NCI-H2029 treated with DMSO at 0.1 percent for 48 hours (cell line): ENCODE data around the gene ACRBP.

Experiments used
- DNase-seq: peaks from one replicate; lab custom pipeline; 2025; lab: John Stamatoyannopoulos, UW

Gene ACRBP

GRCh38 chr12:6646276-6647082 lies 753 bp downstream of the ACRBP start:
- no peak for DNase-seq

DNA sequence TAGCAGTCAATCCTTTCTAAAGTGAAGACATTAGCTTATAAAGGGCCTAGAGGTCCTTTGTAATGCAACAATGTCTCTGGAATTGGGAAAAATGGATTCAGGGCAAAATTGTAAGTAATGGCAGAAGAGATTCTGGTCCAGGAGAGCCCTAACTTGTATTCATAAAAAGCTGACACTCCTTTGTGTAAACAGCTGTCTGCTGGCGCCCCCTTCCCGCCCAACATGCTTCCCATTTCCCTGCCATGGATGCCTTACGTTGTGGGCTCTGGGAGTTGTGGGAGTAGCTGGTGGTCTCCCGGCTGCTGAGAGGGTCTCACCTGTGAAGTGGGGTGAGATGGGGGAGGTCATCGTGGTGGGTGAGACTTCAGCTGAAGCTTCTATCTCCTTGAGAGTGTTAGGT lies 2.3 kb downstream of the ACRBP start:
- no peak for DNase-seq

DNA sequence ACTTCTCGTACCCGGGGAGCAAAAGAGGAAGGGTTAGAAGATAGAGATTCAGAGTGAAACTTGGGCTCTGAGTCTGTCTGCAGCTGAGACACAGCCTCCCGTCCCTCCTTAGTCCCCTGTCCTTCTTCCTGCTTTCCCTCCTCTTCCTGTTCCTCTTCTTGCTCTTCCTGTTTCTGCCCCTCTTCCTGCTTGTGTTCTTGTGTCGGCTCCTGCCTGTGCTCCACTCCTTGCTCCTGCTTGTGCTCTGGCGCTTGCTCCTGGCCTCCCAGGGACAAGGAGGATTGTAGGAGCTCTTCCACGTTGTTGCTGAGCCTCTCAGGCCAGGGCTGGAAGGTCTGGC lies 3.0 kb downstream of the ACRBP start:
- no peak for DNase-seq

- DNase-seq: no peak
These were observed 3.5 kb downstream of the ACRBP start for GRCh38 chr12:6643569-6644256.

DNA sequence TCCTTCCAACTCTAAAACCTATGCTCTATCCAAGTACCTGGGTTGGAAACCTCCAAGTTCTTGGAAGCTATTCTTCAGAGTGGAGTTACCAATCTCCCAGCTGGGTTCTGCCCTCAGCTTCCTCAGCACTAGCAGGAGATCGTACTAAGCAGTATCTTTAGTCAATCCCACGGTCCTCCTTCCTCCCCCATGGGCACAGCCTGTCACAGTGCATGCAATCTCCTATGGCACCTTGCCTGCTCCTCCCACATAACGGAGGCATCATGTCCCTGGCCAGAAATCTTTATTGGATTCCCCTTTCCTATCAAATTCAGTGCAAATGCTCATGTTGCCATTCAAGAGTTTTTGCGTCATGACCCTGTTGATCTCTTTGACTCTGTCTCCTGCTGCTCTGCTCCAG lies 6.1 kb downstream of the ACRBP start:
- DNase-seq: no peak

DNA sequence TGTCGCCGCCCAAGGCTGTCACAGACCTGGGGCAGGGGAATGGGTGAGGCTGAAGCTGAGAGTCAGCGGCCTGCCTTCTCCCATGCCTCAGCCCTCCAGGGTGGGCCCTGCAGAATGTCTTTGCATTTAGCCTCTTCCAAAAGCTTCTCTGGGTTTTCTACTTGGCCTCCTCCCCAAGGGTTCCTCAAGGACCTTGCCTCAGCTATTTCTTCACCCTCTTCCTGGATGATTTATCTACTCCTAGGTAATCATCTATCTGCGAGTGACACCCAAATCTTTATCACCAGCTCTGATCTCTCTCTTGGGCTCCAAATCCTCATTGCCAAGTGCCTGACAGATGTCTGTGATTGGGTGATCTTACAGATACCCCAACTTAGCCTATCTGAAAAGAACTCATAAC lies 6.7 kb downstream of the ACRBP start:
- no peak for DNase-seq

- DNase-seq: no peak
These were observed 8.0 kb downstream of the ACRBP start for GRCh38 chr12:6639151-6639801.

GRCh38 chr12:6638305-6638704 lies 8.9 kb downstream of the ACRBP start:
- no peak for DNase-seq

GRCh38 chr12:6635856-6636531 lies 11.2 kb downstream of the ACRBP start, which contains the start of gene LPAR5:
TSS of gene LPAR5 (minus strand) at chr12:6635959. CDS start at chr12:6621248, 14,711 bp downstream.
- no peak for DNase-seq

DNA sequence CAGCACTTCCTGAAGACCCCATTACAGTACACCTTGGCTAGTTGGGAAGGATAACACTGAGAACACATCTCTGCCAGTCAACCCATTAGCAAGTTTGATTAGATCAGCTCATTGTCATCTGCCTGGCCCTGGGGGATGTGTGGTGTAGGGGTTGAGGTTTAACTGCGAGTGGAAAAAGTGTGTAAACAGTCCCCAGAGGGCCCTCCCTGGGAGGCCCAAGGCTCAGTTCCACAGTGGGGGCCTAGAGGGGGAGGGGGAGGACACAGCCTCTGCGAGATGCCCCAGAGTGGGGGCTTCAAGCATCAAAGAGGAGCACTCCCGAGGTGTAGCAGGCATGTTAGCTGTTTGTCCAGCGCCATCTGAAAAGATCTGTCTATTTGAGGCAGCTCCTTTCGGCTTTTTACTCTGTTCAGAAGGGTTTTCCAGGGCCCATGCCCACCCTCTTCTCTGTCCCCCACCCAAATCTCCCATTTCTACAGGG lies 11.8 kb downstream of the ACRBP start:
- DNase-seq: no peak

GRCh38 chr12:6632026-6632983 lies 14.9 kb downstream of the ACRBP start:
- DNase-seq: peak; percentile 35

DNA sequence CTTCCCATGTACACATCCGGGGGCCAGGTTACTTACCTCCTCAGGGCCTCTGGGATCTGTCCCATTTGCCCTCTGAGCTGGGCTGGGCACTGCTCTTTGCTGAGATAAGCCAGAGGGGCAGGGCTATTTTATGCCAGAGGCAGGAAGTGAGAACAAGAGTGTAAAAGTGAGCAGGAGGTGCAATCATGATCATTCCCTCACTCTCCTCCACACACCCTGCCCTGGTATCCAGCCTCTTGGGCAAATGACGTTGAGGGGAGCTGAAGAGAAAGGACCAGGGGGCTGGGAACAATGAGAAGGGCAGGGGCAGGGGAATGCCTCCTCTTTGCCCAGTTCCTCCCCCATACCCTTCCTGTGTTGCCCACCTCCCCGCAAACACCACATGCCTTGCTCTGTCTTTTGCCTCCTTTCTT lies 15.7 kb downstream of the ACRBP start:
- no peak for DNase-seq

DNA sequence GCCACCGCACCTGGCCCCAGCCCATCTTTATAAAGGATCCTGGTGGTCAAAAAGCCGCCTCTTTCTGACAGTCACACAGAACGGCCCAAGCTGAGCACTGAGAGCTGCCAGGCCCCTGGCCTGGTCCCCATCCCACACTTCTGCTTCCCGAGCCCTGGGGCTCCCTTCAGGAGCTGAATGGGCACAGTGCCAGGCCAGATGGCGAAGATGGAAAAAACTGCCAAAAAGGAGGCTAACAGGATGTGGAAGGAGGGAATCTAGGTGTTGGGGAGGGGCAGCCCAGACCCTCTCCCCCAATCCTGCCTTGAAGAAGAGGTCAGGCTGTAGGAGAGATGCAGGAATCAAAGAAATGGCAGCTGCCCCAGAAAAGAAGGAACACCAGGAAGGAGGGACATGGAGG lies 16.5 kb downstream of the ACRBP start:
- no peak for DNase-seq

GRCh38 chr12:6627616-6628015 lies 19.6 kb downstream of the ACRBP start:
- no peak for DNase-seq

- DNase-seq: no peak
These were observed 20.5 kb downstream of the ACRBP start for GRCh38 chr12:6626654-6627283.

- no peak for DNase-seq
These were observed 26.4 kb downstream of the ACRBP start for GRCh38 chr12:6620885-6621274.

- no peak for DNase-seq
These were observed 26.9 kb downstream of the ACRBP start for GRCh38 chr12:6620137-6620884.

DNA sequence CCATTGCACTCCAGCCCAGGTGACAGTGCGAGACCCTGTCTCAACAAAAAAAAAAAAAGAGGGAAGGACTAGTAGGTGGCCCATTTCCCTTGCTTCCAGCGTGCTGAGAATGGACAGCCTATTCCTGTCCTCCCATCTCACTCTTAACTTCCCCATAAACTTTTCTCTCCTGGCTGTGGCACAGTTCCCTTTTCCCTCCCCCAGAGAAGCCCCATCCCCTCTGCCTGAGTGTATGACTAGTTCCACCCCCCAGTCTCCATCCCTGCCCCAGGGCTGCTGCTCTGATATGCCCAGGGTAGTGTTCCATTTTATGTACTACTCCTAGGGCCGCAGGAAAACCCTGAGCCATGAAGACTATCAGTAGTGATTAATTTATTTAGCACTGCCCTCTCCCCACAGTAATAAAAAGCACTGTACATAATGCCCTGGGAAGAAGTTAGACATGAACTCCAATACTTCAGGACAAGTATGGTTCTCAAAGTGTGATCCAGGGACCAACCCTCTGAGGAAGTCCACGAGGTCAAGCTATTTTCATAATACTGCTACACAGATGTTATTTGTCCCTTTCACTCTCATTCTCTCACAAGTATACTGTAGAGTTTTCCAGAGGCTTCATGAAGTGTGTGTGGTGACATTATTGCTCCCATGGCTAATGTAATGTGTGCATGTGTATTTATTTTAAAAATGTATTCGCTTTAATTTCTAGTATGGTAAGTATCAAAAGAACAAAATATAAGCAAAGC lies 28.6 kb downstream of the ACRBP start:
- no peak for DNase-seq

GRCh38 chr12:6615802-6616201 lies 31.4 kb downstream of the ACRBP start:
- no peak for DNase-seq
